DOHH2 (cell line): ENCODE results near the gene CYYR1.

Experiments used
- EZH2phosphoT487 ChIP-seq: fragments of 200-600 bp; sonication (generic); IDR thresholded peaks from 2 replicates; pipeline ENCODE4 v1.6.1; 2017; ENCODE audit warnings: borderline replicate concordance, mild to moderate bottlenecking, antibody characterized with exemption, low read length, moderate library complexity, mixed read lengths
- TF ChIP-seq, protein P1 (sequence below): fragments of 200-600 bp; sonication (generic); IDR thresholded peaks from one replicate; pipeline ENCODE4 v1.5.1; 2014; ENCODE audit warnings: antibody characterized with exemption, mild to moderate bottlenecking, low read depth, low read length; ENCODE audit not compliant: poor library complexity, severe bottlenecking

DNA sequence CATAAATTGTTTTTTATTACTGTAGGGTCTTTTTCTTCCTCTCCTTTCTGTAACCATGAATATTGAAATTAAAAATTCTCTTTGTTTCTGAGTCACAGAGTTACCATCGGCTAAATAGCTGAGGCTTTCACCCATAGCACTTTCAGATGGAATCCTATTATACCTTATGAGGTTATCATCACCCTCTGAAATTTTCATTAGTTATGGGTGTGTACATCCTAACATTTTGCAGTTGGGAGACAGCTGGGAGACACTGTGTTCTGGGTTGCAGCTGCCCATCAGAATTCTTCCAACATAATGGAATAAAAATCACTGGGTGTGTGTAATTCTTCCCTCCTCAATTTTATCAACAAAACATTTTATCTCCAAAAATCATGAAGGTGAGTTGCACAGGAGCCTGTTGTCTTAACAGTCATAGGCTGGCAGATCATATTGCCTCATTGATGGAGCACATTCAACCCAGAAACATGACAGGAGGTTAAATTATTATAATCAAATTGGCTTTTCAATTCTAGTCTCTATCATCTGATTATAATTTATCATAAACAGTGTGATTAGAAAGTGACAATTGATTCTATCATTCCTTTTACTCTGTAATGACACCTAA lies 17.4 kb downstream of the CYYR1 start:
- TF ChIP-seq EZH2phosphoT487 = no peak
- TF ChIP-seq, protein P1, sequence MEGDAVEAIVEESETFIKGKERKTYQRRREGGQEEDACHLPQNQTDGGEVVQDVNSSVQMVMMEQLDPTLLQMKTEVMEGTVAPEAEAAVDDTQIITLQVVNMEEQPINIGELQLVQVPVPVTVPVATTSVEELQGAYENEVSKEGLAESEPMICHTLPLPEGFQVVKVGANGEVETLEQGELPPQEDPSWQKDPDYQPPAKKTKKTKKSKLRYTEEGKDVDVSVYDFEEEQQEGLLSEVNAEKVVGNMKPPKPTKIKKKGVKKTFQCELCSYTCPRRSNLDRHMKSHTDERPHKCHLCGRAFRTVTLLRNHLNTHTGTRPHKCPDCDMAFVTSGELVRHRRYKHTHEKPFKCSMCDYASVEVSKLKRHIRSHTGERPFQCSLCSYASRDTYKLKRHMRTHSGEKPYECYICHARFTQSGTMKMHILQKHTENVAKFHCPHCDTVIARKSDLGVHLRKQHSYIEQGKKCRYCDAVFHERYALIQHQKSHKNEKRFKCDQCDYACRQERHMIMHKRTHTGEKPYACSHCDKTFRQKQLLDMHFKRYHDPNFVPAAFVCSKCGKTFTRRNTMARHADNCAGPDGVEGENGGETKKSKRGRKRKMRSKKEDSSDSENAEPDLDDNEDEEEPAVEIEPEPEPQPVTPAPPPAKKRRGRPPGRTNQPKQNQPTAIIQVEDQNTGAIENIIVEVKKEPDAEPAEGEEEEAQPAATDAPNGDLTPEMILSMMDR = no peak
